ENCODE measurements around the gene TMEM132D.

Gene TMEM132D

GRCh38 chr12:129665414-129665813 lies 238.4 kb downstream of the TMEM132D start:
- no peak for DNase-seq

GRCh38 chr12:129662234-129662633 lies 241.6 kb downstream of the TMEM132D start:
- no peak for DNase-seq

DNA sequence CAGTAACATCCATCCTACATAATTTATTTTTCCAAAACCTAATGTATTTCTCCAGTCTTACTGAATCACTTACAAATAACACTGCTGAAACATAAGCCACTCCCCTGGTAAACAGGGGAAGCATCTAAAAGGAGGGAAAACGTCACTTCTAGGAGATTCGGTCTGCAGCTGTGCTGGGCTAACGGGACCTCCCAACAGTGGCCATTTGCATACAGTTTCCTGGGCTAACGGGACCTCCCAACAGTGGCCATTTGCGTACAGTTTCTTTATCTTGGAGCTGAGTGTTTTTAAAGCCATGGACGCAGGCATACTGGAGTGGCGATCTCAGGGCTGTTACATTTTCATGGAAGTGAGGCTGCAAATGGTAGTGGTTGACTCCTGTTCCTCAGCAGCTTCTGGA lies 242.9 kb downstream of the TMEM132D start:
- no peak for DNase-seq

DNA sequence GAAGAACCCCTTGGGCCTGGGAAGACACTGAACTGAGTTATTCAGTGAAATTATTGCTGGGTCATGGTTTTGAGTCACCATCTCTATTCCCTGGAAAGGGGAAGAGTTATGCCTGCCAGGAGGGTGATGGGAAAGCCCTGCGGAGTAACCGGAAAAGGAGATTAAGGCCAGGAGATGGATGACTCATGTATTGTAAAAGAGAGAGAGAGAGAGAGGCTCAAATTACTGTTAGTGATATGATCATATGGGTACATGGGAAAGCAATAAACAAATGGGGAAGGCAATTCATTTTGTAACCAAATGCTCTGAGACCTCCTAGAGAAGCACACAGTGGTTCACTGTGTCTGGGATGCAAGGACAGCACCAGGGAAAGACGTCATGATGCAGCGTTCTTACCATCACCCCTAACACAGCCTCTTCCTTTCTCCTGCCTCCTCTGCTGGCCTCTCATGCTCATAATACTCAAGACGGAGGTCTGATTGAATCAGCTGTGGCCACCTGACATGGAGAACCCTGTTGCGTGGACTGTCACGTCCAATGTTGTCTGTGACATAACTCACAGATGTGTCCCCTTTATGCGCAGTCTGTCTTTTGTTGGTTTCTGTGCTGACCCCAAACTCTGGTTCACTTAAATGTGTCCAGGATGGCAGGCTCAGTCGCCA lies 243.7 kb downstream of the TMEM132D start:
- DNase-seq = peak in 1 of 58 donors; percentile 5

GRCh38 chr12:129657179-129657578 lies 246.6 kb downstream of the TMEM132D start:
- no peak for DNase-seq

GRCh38 chr12:129651951-129652350 lies 251.9 kb downstream of the TMEM132D start:
- no peak for DNase-seq

DNA sequence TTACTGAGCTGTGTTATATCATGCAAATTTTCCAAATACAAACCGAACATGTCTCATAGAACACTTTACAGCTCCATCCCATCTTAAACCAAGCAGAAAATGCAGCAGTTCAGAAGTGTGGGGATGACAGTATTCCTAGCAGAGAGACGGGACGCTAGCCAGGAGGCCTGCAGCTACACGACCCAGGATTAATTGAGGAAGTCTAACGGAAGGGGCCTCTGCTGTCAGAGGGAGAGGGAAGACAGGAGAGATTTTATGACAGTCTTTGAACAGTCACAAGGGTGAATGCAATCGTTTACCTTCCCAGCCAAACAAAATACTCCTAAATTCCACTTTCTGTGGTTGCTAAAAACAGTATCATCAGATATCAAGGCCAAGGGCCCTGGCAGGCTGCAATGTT lies 261.9 kb downstream of the TMEM132D start:
- no peak for DNase-seq

- no peak for DNase-seq
These were observed 268.7 kb downstream of the TMEM132D start for GRCh38 chr12:129635021-129635685.

DNA sequence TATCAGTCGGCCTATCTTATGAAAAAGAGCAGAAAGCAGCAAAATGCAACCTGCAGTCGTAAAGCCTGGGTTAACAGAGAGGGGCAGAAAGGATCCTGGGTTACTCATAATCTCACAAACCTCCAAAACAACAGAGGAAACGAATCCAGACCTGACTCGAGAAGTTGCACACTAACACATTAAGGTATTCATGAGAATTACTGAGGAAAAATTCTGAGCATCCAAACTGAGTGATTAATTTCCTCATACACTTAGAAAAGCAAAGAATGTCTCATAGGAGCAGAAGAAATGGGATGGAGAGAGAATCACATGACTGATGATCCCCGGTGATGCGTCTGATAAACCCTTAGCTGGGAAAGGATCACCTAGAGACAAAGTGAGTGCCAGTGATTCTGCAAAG lies 272.5 kb downstream of the TMEM132D start:
- DNase-seq = no peak

- no peak for DNase-seq
These were observed 273.9 kb downstream of the TMEM132D start for GRCh38 chr12:129629901-129630300.

DNA sequence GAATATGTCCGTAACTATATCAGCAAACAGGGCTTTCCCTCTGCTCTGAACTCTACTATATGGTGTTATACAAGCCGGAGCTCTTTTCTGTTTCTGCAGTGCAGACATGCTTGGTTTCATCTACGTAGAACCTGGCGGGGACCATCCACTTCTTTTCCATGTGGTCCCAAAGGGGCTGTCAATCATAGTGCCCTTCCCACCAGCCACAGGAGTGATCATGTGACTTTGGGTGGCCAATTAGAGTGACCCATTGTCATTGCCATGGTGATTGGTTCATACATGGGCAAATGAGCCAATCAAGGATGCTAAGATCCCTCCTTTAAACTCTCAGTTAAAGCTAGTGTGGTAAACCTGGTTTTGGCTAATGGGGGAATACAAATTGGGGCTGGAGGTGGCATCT lies 281.3 kb downstream of the TMEM132D start:
- no peak for DNase-seq

DNA sequence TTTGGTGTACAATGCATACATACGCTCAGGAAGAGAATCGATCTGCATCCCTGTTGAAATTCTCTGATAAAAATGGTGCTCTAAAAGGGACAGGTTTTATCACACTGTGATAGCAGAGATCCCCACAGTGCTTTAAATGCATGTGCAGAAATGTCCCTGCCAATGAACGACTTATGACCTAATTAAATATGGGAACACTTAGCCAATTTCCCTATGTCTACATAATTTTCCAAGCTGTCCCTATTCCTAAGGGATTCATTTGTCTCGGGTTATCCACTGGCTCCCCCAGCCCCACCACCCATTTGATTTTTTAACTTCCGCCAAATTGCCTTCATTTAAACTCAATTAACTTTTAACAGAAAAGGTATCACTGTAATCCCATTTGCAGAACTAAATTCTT lies 284.6 kb downstream of the TMEM132D start:
- no peak for DNase-seq

DNA sequence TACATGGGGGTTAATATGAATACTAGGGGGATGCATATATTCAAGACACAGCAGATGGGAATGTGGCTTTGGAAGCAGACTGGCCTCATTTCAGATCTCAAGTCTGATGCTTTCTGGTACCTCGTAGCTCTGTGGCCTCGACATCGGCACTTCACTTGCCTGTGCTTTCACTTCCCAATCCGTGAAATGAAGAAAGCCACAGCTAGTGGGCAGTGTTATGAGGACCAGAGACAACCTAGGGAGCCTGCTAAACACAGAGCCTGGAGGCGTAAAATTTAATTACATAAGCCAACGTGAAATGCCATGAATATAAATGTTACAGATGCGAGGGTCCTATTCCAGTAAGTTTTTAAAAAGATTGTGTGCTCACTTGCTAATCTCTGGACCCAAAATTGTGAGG lies 286.0 kb downstream of the TMEM132D start:
- DNase-seq = no peak

- DNase-seq = no peak
These were observed 288.8 kb downstream of the TMEM132D start for GRCh38 chr12:129615001-129615400.

GRCh38 chr12:129614221-129614885 lies 289.5 kb downstream of the TMEM132D start:
- DNase-seq = no peak

- DNase-seq = no peak
These were observed 290.5 kb downstream of the TMEM132D start for GRCh38 chr12:129613314-129613713.

DNA sequence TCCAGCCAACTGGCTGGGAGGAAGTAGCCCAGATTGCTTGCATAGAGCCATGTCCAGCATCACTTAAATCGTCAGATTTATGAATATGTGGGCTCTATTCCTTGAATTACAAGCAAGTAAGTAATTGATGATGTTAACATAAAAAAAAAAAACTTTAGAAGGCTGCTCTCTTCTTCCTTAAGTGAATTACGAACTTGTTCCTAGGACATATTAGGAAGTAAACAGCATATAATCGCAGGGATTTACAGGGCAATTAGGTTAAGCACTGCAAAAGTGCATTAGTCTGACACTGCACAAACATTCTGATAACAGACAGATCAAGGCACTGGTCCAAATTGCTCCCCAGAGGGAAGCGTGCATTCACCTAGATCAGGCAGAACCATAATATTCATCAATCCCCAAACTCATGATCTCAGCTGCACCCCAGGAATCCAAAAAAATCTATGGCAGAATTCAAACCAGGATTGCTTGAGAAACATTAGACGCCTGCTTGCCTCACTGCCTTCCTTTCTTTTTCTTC lies 293.2 kb downstream of the TMEM132D start:
- no peak for DNase-seq

GRCh38 chr12:129607756-129608155 lies 296.1 kb downstream of the TMEM132D start:
- DNase-seq = no peak

DNA sequence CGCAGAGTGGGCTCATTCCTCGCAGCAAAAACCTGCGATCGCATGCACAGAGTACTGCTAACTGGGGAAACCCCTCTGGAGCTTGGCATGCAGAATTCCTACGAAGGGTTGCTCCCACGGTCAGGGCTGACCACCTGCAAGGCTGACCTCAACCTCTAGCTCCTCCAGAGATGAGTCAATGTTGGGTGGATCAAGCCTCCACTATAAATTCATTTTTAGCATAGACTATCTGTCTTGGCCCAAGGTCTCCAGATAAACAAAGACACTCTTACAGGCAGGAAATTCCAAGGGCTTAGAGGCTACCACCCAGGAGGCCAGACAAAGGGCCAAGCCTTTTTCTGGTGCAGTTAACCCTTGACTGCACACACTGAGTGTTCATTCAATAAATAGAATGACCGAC lies 296.5 kb downstream of the TMEM132D start:
- no peak for DNase-seq

- DNase-seq = peak in 6 of 58 donors; percentile 2 to 21 (median 8)
These were observed 297.6 kb downstream of the TMEM132D start for GRCh38 chr12:129606239-129606638.

GRCh38 chr12:129605666-129606065 lies 298.2 kb downstream of the TMEM132D start:
- DNase-seq = no peak

DNA sequence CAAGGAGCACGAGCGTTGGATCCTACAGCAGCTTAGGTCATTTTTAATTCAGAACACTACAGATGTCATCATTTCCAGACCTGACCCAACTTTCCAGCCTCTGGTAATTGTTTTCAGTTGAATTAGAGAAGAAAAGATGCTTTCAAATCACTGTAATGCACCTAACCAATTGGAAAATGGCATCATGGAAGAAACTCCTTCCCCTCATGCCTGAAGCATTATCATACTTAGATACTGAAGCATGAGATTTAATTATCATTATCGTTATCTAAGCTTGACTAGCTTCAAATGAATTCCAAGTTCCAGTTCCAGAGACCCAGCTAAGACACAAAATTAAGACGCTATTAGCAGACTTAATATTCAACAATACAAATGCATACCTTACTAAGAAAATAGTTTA lies 299.3 kb downstream of the TMEM132D start:
- DNase-seq = no peak

DNA sequence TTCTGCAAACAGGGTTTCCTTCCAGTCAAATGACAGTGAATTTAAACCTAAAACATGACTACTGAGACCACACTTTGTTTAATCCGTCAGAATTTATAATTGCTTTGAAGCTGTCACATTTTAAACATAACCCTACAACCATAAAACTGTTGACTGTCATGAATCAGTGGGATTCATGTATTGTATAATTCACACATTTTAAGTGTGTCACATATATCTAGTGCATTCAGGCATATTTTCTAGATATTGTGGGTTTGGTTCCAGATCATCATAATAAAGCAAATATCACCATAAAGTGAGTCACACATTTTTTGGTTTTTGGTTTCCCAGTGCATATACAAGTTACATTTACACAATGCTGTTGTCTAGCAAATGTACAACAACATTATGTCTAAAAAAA lies 304.4 kb downstream of the TMEM132D start:
- DNase-seq = no peak
